ENCODE data around the gene NUDT22.

The NUDT22 gene

GRCh38 chr11:64258946-64259532 lies 33.0 kb downstream of the NUDT22 start:
- no peak for DNase-seq

GRCh38 chr11:64259533-64260067 lies 33.5 kb downstream of the NUDT22 start:
- no peak for DNase-seq

- DNase-seq = no peak
Observed at GRCh38 chr11:64260147-64260708, 34.2 kb downstream of the NUDT22 start.

GRCh38 chr11:64261556-64262080 lies 35.5 kb downstream of the NUDT22 start:
- DNase-seq = no peak

DNA sequence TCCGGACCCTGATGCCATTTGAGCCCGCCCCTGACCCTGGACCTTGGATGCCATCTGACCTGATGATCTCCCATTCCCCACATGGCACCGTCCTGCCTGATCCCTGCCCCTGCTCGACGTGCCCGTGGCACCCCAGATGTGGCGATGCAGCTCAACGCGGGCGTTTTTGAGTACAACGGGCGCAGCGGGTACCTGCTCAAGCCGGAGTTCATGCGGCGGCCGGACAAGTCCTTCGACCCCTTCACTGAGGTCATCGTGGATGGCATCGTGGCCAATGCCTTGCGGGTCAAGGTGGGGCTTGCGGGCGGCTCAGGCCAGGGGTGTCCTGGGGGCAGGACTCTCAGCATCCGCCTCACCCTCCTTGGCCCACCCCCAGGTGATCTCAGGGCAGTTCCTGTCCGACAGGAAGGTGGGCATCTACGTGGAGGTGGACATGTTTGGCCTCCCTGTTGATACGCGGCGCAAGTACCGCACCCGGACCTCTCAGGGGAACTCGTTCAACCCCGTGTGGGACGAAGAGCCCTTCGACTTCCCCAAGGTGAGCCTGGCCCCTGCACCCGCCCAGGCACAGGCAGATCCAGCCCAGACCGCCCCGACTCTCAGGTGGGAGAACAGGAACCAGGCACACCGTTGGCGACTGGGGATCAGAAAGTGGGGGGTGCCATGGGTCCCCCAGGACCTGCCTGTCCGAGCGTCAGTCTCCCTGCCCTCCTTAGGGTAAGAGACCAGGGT lies 36.4 kb downstream of the NUDT22 start:
- no peak for DNase-seq

GRCh38 chr11:64263021-64263946 lies 37.2 kb downstream of the NUDT22 start:
- no peak for DNase-seq

DNA sequence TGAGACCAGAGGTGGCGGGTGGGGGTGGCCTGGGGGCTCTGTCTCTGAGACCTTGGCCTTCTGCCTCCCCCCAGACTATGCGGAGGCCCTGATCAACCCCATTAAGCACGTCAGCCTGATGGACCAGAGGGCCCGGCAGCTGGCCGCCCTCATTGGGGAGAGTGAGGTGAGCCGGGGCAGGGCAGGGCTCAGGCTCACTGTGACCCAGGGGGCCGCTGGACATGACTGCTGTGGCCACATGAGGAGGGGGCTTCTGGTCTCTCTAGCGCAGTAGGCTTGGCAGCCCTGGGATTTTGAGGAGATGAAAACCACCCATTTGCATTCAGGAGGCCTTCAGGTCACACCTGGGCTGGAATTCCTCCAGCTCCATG lies 37.9 kb downstream of the NUDT22 start:
- DNase-seq = no peak

DNA sequence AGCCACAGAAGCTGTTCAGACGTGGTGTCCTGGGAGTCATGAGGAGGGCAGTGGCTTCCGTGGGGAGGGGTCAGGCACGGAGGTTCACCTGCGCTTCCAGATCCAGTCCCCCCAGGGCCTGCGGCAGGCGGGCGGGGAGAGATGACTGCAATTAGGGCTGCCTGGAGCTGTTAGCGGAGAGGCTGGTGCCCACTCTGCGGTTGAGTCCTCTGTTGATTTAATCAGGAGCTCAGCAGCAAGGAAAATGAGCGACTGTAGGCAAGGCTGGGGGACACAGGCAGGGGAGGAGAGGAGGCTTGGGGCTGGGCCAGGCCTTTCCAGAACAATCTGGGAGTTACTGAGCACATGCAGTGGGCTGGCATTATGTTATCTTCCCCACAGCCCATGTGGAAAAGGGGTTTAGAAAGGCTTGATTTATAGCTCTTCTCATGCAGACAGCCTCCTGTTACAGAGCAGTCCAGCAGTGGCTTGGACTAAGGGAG lies 38.3 kb downstream of the NUDT22 start:
- no peak for DNase-seq

GRCh38 chr11:64265176-64266160 lies 39.4 kb downstream of the NUDT22 start:
- DNase-seq = no peak

DNA sequence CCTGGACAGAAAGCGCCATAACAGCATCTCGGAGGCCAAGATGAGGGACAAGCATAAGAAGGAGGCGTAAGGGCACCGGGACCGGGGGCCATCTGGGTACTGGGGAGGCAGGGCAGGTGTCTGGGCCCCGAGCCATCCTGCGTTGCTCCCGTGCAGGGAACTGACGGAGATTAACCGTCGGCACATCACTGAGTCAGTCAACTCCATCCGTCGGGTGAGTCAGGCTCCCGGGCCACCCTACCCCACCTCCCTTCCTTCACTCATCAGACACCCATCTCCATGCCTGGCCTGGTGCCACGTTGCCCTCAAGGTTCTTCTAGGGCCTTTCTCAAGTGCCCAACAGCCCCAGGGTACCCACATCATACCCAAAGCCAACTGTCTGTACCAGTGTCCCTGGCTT lies 40.3 kb downstream of the NUDT22 start:
- no peak for DNase-seq

DNA sequence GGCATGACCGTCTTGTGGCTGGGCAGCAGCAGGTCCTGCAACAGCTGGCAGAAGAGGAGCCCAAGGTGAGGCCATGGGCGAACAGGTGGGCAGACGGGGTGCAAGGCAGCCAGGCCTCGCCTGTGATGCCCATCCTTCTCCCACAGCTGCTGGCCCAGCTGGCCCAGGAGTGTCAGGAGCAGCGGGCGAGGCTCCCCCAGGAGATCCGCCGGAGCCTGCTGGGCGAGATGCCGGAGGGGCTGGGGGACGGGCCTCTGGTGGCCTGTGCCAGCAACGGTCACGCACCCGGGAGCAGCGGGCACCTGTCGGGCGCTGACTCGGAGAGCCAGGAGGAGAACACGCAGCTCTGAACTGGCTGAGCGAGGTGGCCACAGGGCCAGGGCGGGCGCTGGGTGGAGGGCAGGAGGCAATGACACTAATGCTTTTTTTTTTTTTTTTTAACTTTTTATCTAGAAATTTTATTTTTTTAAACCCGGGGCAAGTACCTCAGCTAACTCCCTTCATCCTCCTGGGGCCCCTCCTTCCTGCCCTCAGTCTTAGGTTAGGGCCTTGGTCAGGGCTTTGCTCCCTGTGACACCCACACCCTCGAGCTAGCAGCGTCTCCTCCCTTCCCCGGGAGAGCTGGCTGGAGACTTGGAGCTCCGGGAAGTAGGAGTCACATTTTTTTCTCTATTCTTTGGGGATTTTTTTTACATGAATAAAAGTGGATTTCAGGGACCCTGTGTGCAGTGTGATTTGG lies 41.3 kb downstream of the NUDT22 start:
- DNase-seq = no peak

- no peak for DNase-seq
Observed at GRCh38 chr11:64268025-64268892, 42.2 kb downstream of the NUDT22 start.

GRCh38 chr11:64268893-64269539 lies 42.9 kb downstream of the NUDT22 start:
- DNase-seq = no peak

DNA sequence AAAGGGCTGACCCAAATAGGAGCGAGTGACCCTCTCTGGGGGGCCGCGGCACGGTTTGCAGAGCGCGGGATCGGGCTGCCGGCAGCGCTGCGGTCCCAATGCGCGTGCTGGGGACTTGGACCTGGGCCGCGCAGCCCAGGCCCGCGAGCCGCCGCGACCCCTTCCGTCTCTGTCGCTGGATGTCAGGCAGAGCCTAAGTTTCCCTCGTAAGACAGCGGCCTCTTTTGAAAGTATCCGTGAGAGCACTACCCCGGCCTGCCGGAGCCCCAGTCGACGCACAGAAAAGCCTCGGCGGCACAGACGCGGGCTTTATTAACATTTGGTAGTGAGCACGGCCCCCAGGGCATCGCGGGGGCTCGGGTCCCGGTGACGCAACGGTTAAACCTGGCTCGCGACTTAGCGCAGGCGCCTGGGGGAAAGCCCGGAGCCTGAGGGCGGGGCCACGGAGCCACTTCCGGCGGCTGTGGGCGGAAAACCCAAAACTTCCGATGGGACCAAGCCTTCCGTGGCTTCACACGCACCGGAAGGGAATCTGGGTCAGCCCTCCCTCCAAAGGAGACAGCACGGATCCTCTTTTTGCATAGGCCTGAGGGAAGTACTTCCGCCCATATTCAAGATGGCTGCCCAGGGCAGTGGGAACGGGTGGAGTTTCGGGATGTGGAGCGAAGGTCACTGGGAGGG lies 43.6 kb downstream of the NUDT22 start:
- DNase-seq = peak; percentile 94

DNA sequence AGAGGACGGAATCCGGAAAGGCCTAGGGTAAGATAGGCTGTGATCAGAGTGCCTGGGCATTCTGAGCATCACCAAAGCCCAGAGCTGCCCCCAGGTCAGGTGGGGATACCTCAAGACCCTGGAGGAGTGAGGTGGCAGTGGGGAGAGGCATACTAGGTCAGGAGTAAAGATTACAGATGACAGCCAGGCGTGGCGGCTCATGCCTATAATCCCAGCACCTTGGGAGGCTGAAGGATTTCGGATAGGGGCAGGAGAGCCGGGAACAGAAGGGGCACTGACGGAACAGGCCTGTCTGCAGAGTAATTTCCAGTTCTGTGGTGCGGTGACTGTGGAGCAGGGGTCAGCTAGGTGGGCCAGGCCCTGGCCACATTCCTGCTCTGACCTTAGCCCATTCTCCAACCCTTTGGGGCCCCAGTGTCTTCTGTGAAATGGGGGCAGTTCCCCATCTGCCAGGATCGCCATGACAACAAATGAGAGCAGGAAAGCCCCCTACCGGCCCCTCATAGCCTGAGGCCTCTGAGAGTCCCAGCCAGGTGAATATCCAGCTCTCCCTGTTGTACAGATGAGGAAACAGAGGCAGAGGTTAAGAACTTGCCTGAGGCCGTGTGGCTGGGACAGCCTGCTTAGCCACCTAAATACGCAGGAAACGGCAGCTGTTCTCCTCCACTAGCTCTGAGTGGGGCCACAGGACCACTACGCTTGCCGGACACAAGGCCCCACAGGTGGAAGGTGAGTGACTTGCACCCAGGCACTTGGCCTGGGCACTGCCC lies 49.1 kb downstream of the NUDT22 start:
- DNase-seq = no peak

DNA sequence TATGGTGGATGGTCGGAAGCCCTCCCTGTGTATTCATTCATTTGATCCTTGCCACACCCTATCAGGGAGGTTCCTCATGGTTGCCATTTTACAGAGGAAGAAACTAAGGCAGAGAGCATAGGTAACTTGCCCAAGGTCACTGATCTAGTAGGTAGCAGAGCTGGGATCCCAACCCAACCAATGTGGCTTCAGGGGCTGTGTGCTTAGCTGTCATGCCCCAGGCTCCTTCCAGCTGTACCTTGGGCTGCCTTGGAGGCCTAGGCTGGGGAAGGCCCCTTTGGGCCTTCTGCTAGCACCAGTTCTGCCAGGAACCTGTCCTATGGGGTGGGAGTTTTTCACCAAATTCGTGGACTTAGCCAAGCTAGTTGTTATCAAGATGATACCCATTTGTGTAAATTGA lies 49.8 kb downstream of the NUDT22 start:
- DNase-seq = no peak

DNA sequence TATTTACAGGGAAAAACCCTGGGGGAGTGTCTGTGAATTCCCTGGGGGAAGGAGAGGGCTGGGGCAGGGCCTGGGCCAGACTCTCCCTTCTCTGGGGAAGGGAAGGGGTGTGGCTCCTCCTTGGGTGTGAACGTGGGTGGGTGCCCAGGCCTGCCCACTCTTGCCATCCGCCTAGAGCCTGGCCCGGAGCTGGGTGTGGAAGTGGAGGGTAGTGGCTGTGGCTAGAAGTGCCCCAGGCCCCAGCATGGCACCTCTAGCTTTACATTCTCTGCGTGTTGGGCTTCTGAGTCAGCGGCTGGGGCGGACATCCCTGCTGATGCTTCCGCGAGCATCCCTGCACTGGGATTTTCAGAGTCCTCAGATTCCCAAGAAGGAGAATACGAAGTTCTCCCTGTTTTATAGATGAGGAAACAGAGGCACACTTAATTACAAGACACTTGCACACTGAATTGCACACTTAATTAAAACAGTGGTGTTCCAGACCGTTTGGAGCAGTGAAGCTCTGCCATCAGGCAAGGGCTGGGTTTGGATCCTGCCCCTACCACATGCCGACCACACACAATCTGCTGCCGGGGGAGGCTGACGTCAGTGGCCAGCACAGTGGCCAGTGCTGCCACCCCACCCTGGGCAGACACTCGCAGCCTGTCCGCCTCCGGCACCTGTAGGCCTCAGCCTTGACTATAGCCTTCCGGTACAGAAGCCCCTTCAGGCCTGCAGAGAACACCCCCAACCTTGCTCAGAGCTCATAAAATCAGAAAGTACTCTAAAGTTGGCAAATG lies 50.8 kb downstream of the NUDT22 start:
- no peak for DNase-seq

Measured in effector CD8-positive, alpha-beta T cell (primary cell).